ENCODE data around the gene SLC5A1.
A peak's percentile ranks its signal among the peaks of the same experiment; 100 is the strongest.

The SLC5A1 gene

GRCh38 chr22:32050678-32051515 lies 7.8 kb downstream of the SLC5A1 start:
- DNase-seq (ENCODE audit: low read depth in 2 of 2): peak; percentile 7 to 18

- DNase-seq (ENCODE audit: low read depth in 2 of 2): no peak
Measured at GRCh38 chr22:32052244-32052643, 9.2 kb downstream of the SLC5A1 start.

GRCh38 chr22:32052936-32053791 lies 10.1 kb downstream of the SLC5A1 start:
- DNase-seq (ENCODE audit: low read depth in 2 of 2): no peak

- no peak for DNase-seq (ENCODE audit: low read depth in 2 of 2)
Measured at GRCh38 chr22:32055069-32055468, 12.0 kb downstream of the SLC5A1 start.

- no peak for DNase-seq (ENCODE audit: low read depth in 2 of 2)
Measured at GRCh38 chr22:32058656-32059260, 15.7 kb downstream of the SLC5A1 start.

- DNase-seq (ENCODE audit: low read depth in 2 of 2): no peak
Measured at GRCh38 chr22:32059426-32059825, 16.4 kb downstream of the SLC5A1 start.

GRCh38 chr22:32063701-32064100 lies 20.6 kb downstream of the SLC5A1 start:
- no peak for DNase-seq (ENCODE audit: low read depth in 2 of 2)

GRCh38 chr22:32066820-32067219 lies 23.8 kb downstream of the SLC5A1 start:
- DNase-seq (ENCODE audit: low read depth in 2 of 2): no peak

GRCh38 chr22:32067613-32068012 lies 24.6 kb downstream of the SLC5A1 start:
- DNase-seq (ENCODE audit: low read depth in 2 of 2): no peak

- DNase-seq (ENCODE audit: low read depth in 2 of 2): no peak
Measured at GRCh38 chr22:32069579-32070372, 26.7 kb downstream of the SLC5A1 start.

- DNase-seq (ENCODE audit: low read depth in 2 of 2): no peak
Measured at GRCh38 chr22:32073262-32073661, 30.2 kb downstream of the SLC5A1 start.

- no peak for DNase-seq (ENCODE audit: low read depth in 2 of 2)
Measured at GRCh38 chr22:32073823-32074380, 30.8 kb downstream of the SLC5A1 start.

- no peak for DNase-seq (ENCODE audit: low read depth in 2 of 2)
Measured at GRCh38 chr22:32075997-32076760, 33.1 kb downstream of the SLC5A1 start.

- no peak for DNase-seq (ENCODE audit: low read depth in 2 of 2)
Measured at GRCh38 chr22:32076761-32077084, 33.7 kb downstream of the SLC5A1 start.

- no peak for DNase-seq (ENCODE audit: low read depth in 2 of 2)
Measured at GRCh38 chr22:32077151-32077550, 34.1 kb downstream of the SLC5A1 start.

- DNase-seq (ENCODE audit: low read depth in 2 of 2): no peak
Measured at GRCh38 chr22:32079130-32080089, 36.3 kb downstream of the SLC5A1 start.

- no peak for DNase-seq (ENCODE audit: low read depth in 2 of 2)
Measured at GRCh38 chr22:32080904-32081303, 37.8 kb downstream of the SLC5A1 start.

GRCh38 chr22:32082331-32082730 lies 39.3 kb downstream of the SLC5A1 start:
- DNase-seq (ENCODE audit: low read depth in 2 of 2): no peak

GRCh38 chr22:32083000-32083399 lies 39.9 kb downstream of the SLC5A1 start:
- no peak for DNase-seq (ENCODE audit: low read depth in 2 of 2)
